Measurements from ENCODE around the gene ACSF3.

- TF ChIP-seq CTCF (IDR thresholded peaks at IDR 0.05): no peak
- no peak for TF ChIP-seq POLR2A (IDR thresholded peaks at IDR 0.05)
Measured at GRCh38 chr16:89156740-89157645, 63.3 kb downstream of the ACSF3 start.
